ENCODE results near the gene SIN3B.

GRCh38 chr19:16882146-16882545 lies 52.9 kb downstream of the SIN3B start:
- TF ChIP-seq CTCF (IDR thresholded peaks at IDR 0.05; ENCODE audit: low read length) (no peak), EZH2phosphoT487 (IDR thresholded peaks at IDR 0.05; ENCODE audit: low read length) (no peak)
